SJCRH30 (cell line): ENCODE results near the gene CAMTA1. TPM values are rescaled to one million over a fixed set of nuclear protein-coding genes. Genes with fewer than 3 reads are reported as not detected.
"Not testable (repeated sequence)": the region's sequence is repeated elsewhere in the genome, so short reads cannot be mapped to it uniquely, and the experiment has no call there.

Source experiments
- DNase-seq, 2 experiments: peaks; one replicate each; pipeline ENCODE4 v3.0.0-alpha.2; 2015 to 2020
- H3K27ac ChIP-seq: fragments of 250-450 bp; sonication (Bioruptor Pico); 2 replicates; pipeline ENCODE4 v1.5.1; 2020; ENCODE audit warnings: mild to moderate bottlenecking, moderate library complexity
- H3K27me3 ChIP-seq: fragments of 250-450 bp; sonication (Bioruptor Pico); 2 replicates; pipeline ENCODE4 v1.5.1; 2020; ENCODE audit warnings: mild to moderate bottlenecking, moderate library complexity
- H3K36me3 ChIP-seq: fragments of 250-450 bp; sonication (Bioruptor Pico); 2 replicates; pipeline ENCODE4 v1.5.1; 2020; ENCODE audit warnings: mild to moderate bottlenecking, moderate library complexity
- H3K4me1 ChIP-seq: fragments of 250-450 bp; sonication (Bioruptor Pico); 2 replicates; pipeline ENCODE4 v1.5.1; 2020; ENCODE audit warnings: mild to moderate bottlenecking, moderate library complexity
- H3K4me3 ChIP-seq: fragments of 250-450 bp; sonication (Bioruptor Pico); 2 replicates; pipeline ENCODE4 v1.5.1; 2020; ENCODE audit warnings: mild to moderate bottlenecking, moderate library complexity
- H3K9me3 ChIP-seq: fragments of 250-450 bp; sonication (Bioruptor Pico); replicated peaks from 2 replicates; pipeline ENCODE4 v1.5.1; 2020; ENCODE audit warnings: mild to moderate bottlenecking, moderate library complexity
- total RNA-seq: library from RNA; depleted of rRNA; stranded (reverse); fragments of >200 nt; shearing (Covaris generic); gene quantifications from 2 replicates; pipeline ENCODE4 v1.2.3, GENCODE V29; 2014

Gene CAMTA1
- total RNA-seq, 1 experiment from 2014 or later: 153 TPM

- Histone ChIP-seq H3K4me1 (peaks cover 20% of the 10 kb centered on the region), H3K36me3 (no peaks in the 10 kb centered on the region), H3K27me3 (no peaks in the 10 kb centered on the region), H3K4me3 (no peak overlapping the region), H3K27ac (peak overlapping the region; percentile 91), H3K9me3 (peaks cover 12% of the 10 kb centered on the region)
- DNase-seq: peak; percentile 47 to 67
Measured at GRCh38 chr1:7402548-7402850, 617.2 kb downstream of the CAMTA1 start.

DNA sequence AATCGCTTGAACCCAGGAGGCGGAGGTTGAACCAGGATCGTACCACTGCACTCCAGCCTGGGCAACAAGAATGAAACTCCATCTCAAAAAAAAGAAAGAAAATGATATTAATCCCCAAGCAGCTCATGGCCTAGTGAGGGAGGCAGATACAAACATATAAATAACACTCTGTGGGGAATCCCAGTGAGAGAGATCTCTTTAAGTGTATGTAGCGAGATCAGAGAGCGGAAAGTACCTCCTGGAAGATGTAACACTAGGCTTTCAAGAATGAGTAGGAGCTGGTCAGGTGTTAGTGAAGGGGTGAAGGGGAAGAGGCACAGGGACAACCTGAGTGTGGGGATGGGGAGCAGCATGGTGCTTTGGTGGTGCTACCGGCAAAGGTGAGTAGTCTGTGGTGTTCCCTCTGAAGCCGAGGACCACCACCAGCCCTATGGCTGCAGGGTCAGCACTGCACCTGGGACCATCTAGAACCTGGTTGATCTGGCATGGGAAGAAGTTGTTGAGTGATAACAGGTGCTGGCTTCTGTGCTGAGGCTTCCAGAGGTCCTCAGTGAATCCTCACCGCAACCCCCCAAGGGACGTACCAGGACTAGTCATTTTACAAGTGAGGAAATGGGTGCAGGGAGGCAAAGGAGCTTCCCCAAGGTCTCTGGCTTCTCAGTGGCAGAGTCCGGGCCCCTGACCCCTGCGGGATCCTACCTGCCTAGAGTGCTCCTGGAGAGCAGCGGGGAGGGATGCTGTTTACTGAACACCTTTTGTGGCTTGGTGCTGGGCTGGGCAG, 618.2 kb downstream of the CAMTA1 start:
- peaks cover 12% of the 10 kb centered on the region for H3K9me3 ChIP-seq
- no peaks in the 10 kb centered on the region for H3K27me3 ChIP-seq
- peaks cover 20% of the 10 kb centered on the region for H3K4me1 ChIP-seq
- no peak for DNase-seq
- peak overlapping the region; percentile 91 for H3K27ac ChIP-seq
- no peaks in the 10 kb centered on the region for H3K36me3 ChIP-seq
- no peak overlapping the region for H3K4me3 ChIP-seq

GRCh38 chr1:7404046-7404742, 618.9 kb downstream of the CAMTA1 start:
- Histone ChIP-seq H3K4me3 (no peak overlapping the region), H3K4me1 (peaks cover 20% of the 10 kb centered on the region), H3K36me3 (no peaks in the 10 kb centered on the region), H3K27me3 (no peaks in the 10 kb centered on the region), H3K9me3 (peaks cover 10% of the 10 kb centered on the region), H3K27ac (no peak overlapping the region)
- no peak for DNase-seq

DNA sequence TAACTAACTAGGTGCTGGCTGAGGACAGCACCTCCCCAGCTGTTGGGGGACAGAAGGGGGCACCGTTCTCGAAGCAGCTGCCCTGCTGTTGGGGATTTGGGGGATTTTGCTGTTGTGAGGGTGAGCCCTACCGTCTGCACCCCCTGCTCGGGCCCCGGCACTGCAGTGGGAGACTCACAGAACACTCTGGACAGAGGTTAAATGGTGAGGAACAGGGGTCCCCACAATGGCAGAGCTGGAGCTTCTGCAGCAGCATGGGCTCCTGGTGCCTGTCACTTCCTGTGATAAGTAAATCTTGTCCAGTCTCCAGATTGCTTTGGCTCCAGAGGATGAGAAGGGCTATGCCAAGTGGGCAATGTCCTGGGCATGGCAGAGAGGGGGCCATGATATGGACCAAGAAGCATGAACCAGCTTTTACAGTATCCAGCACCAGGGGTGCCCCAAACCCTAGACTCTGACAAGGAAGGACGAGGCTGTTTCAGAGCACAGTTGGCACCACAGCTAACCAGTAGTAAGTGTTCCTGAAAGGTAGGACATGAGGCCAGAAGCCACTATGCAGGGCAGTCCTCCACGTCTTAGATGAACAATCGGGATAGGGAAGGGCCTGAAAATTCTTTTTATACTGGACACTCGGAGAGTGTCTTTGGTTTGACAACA, 620.7 kb downstream of the CAMTA1 start:
- no peak overlapping the region for H3K4me3 ChIP-seq
- H3K4me1 ChIP-seq: peaks cover 31% of the 10 kb centered on the region
- H3K9me3 ChIP-seq: no peaks in the 10 kb centered on the region
- no peaks in the 10 kb centered on the region for H3K36me3 ChIP-seq
- no peaks in the 10 kb centered on the region for H3K27me3 ChIP-seq
- no peak overlapping the region for H3K27ac ChIP-seq
- DNase-seq: no peak

DNA sequence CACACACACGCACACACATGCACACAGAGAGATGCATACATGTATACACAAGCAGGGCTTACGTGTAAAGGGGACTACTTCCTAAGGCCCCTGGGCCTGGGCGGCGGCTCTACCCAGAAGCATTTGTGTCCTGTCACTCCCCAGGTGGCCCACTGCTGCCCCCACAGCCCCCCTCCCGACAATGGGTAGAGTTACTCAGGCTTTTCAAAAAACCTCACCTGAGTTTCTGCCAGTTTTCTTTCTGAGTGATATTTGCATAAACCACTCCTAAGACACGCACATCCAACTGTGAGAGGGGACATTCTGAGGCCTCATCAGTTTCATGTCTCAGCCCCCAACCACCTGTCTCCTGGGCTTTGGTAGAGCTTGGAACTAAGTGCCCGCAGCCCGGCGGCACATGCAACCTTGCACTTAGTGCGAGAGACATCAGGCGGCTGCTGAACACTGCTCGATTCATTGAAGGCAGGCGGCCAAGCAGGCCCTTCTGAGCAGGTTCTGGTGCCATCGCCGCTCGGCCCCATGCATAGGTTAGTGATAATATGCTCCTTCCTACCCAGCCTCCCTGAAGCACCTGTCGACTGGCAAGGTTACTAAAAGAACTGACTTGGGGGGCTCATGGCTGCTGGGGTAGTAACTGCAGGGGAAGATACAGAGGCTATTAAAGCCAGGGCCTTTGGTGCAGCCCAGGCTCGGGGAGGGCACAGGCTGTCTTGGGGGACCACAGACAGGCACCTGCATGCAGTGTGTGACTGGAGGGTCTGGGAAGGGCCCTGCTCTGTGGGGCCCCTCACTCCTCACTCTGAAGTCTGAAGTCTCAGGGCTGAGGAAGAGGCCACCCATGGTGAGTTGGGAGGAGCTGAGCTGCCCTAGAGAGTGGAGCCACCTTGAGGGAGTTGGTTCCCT, 621.6 kb downstream of the CAMTA1 start:
- peaks cover 24% of the 10 kb centered on the region for H3K4me1 ChIP-seq
- peaks cover under 1% of the 10 kb centered on the region; the same call in 1 of the 2 replicates for H3K9me3 ChIP-seq
- DNase-seq: no peak
- H3K4me3 ChIP-seq: no peak overlapping the region
- H3K27ac ChIP-seq: no peak overlapping the region
- H3K27me3 ChIP-seq: no peaks in the 10 kb centered on the region
- H3K36me3 ChIP-seq: no peaks in the 10 kb centered on the region

- H3K36me3 ChIP-seq: no peaks in the 10 kb centered on the region
- no peak overlapping the region for H3K4me3 ChIP-seq
- no peak for DNase-seq
- peaks cover 5% of the 10 kb centered on the region; the same call in 1 of the 2 replicates for H3K9me3 ChIP-seq
- no peaks in the 10 kb centered on the region for H3K27me3 ChIP-seq
- no peak overlapping the region for H3K27ac ChIP-seq
- peaks cover 20% of the 10 kb centered on the region for H3K4me1 ChIP-seq
Measured at GRCh38 chr1:7407544-7407895, 622.3 kb downstream of the CAMTA1 start.

DNA sequence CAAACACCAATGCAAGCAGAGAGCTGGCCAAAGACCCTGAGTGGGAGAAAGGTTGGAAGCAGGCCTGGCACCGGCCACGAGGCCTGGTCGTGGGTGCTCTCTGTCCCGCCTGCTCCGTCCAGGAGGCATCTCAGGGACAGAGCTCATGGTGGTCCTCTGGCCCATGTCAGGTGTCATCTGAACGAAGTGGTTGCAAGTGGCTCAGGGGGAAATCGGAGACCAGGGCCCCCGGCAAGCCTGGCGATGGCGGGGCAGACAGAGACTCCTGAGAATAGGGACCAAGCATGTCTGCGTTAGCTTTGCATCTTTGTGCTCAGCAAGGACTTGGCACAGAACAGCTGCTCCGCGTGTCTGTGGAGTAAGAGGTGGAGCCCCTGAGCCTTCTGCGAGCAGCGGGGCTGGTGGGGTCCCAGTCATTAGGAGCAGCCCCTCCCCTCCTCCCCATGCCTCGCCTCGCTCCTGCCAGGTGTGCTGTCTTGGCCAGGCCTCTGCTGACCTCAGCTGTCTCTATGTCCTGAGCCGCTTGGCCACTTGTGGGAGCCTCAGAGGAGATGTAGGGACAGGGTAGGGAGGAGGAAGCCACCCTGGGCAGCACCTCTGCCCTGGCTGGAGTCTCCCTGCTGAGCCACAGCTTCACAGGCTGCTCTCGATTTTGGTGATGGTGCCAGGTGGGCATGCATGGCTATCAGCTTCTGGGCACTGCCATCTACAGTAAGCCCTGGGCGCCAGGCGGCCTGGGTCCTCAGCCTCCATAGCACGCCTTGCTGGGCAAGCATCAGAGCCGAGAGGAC, 622.9 kb downstream of the CAMTA1 start:
- no peak for DNase-seq
- Histone ChIP-seq H3K27ac (no peak overlapping the region), H3K9me3 (peaks cover 7% of the 10 kb centered on the region; the same call in 1 of the 2 replicates), H3K36me3 (no peaks in the 10 kb centered on the region), H3K4me1 (peaks cover 13% of the 10 kb centered on the region), H3K27me3 (no peaks in the 10 kb centered on the region), H3K4me3 (no peak overlapping the region)

GRCh38 chr1:7408771-7409150, 623.5 kb downstream of the CAMTA1 start:
- no peaks in the 10 kb centered on the region for H3K36me3 ChIP-seq
- no peak overlapping the region for H3K4me3 ChIP-seq
- H3K4me1 ChIP-seq: peaks cover 11% of the 10 kb centered on the region; the same call in 1 of the 2 replicates
- H3K27ac ChIP-seq: no peak overlapping the region
- peaks cover 7% of the 10 kb centered on the region; the same call in 1 of the 2 replicates for H3K9me3 ChIP-seq
- H3K27me3 ChIP-seq: no peaks in the 10 kb centered on the region
- no peak for DNase-seq

DNA sequence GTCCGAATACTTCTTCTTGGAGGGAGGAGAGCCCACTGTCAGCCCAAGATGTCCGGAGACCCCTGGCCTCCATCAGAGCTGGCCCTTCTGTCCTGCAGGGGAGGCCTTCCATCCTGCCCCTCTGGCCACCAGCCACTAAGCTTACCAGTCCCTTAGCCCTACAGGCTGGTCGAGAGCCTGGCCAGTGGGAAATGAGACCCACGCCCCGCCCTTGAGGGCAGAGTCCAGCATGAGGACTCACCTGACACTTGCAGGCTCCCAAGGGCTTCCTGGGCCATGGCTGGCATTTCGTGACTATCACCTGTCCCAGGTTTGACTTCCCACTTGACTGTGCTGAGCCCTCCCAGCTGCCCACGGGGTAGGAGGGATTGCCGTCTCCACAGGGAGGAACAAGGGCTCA, 624.0 kb downstream of the CAMTA1 start:
- Histone ChIP-seq H3K27ac (no peak overlapping the region), H3K36me3 (no peaks in the 10 kb centered on the region), H3K27me3 (no peaks in the 10 kb centered on the region), H3K4me3 (no peak overlapping the region), H3K9me3 (peaks cover 7% of the 10 kb centered on the region; the same call in 1 of the 2 replicates), H3K4me1 (peaks cover 11% of the 10 kb centered on the region; the same call in 1 of the 2 replicates)
- no peak for DNase-seq

DNA sequence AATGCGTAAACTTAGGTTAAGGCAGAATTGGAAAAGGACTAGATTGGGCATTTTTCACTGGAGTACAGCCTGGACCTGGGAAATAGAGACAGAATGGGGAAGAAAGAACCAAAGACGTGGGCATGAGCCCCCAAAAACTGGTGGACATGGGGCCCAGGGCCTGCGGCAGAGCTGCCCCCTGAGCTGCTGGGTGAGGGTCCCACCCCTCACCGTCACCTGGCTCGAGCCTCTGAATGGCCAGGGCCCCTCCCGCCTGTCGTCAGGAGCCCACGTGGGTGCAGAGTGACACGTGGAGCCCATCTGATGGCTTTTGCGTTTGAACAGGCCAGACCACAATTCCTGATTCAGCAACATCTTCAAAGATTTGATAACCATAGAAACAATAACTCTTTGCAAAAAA, 624.9 kb downstream of the CAMTA1 start:
- no peaks in the 10 kb centered on the region for H3K36me3 ChIP-seq
- H3K27me3 ChIP-seq: no peaks in the 10 kb centered on the region
- no peak overlapping the region for H3K27ac ChIP-seq
- DNase-seq: no peak
- H3K4me1 ChIP-seq: peaks cover 11% of the 10 kb centered on the region; the same call in 1 of the 2 replicates
- peaks cover 7% of the 10 kb centered on the region; the same call in 1 of the 2 replicates for H3K9me3 ChIP-seq
- H3K4me3 ChIP-seq: no peak overlapping the region

GRCh38 chr1:7417618-7418017, 632.4 kb downstream of the CAMTA1 start:
- DNase-seq, H3K9me3 ChIP-seq, H3K27ac ChIP-seq, H3K27me3 ChIP-seq, H3K4me1 ChIP-seq, H3K36me3 ChIP-seq, H3K4me3 ChIP-seq: not testable (repeated sequence)

DNA sequence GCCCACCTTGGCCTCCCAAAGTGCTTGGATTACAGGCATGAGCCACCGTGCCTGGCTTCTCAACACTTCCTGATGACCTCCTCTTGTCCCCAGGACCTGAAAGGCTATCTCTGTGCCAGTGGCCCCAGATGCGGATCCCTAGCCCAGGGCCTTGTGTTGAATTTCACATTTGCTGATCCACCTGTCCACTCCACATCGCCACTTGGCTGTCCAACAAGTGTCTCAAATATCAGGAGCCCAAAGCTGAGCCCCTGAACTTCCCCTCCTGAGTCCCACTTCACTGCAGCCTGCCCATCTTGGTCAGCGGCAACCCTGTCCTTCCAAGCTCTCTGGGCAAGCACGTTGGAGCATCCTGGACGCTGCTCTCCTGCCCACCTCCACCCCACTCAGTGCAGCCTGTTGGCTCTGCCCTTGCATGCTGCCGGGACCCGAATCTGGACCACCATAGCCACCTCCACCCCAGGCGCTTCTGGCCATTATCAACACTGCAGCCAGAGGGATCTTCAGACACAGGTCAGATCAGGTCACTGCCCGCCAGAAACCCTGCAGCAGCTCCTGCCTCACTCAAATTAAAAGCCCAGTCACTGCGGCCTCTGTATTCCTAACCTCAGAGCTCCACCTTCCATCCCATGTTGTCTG, 633.3 kb downstream of the CAMTA1 start:
- no peaks in the 10 kb centered on the region for H3K27me3 ChIP-seq
- H3K36me3 ChIP-seq: no peaks in the 10 kb centered on the region
- peaks cover 8% of the 10 kb centered on the region for H3K4me1 ChIP-seq
- peak in 1 of 2 experiments; percentile 33 for DNase-seq
- no peak overlapping the region for H3K27ac ChIP-seq
- peaks cover 9% of the 10 kb centered on the region for H3K9me3 ChIP-seq
- H3K4me3 ChIP-seq: no peak overlapping the region

- Histone ChIP-seq H3K4me3 (no peak overlapping the region), H3K4me1 (peaks cover 8% of the 10 kb centered on the region), H3K27ac (no peak overlapping the region), H3K27me3 (no peaks in the 10 kb centered on the region), H3K36me3 (no peaks in the 10 kb centered on the region), H3K9me3 (peaks cover 9% of the 10 kb centered on the region; the same call in 1 of the 2 replicates)
- no peak for DNase-seq
Measured at GRCh38 chr1:7420098-7420445, 634.8 kb downstream of the CAMTA1 start.
